Measurements from ENCODE around the gene ANKS1B. TPM values are rescaled to one million over a fixed set of nuclear protein-coding genes. Genes with fewer than 3 reads are reported as not detected.

ANKS1B gene
- total RNA-seq, 4 donors from 2014 or later = 1.5 to 5.5 (median 4.4) TPM

GRCh38 chr12:98983647-98984046 is 1001.1 kb downstream of the ANKS1B start:
- H3K4me3 ChIP-seq (ENCODE audit: low read depth, poor library complexity, severe bottlenecking) = no peak overlapping the region

GRCh38 chr12:98980508-98980907 is 1004.2 kb downstream of the ANKS1B start:
- intact Hi-C loops (cut with DNase I; ENCODE audit: low total_unique reads) = no loop called here

More at GRCh38 chr12:98983647-98984046, 1001.1 kb downstream of the ANKS1B start:
- intact Hi-C loops (cut with DNase I; ENCODE audit: low total_unique reads) = no loop called here
- no peak for TF ChIP-seq POLR2A (IDR thresholded peaks at IDR 0.05)
- no peak for TF ChIP-seq CTCF (IDR thresholded peaks at IDR 0.05)
- WGBS, 2 donors = 39 to 76% methylated on average over 1 of the region's 1 CpG
- DNase-seq (ENCODE audit: low spot score in 2 of 2) = no peak

GRCh38 chr12:98977186-98977585 is 1007.5 kb downstream of the ANKS1B start:
- DNase-seq (ENCODE audit: low spot score in 2 of 2) = no peak
- H3K4me3 ChIP-seq (ENCODE audit: low read depth, poor library complexity, severe bottlenecking) = no peak overlapping the region
- intact Hi-C loops (cut with DNase I; ENCODE audit: low total_unique reads) = no loop called here
- TF ChIP-seq CTCF (IDR thresholded peaks at IDR 0.05) (no peak), POLR2A (IDR thresholded peaks at IDR 0.05) (no peak)
- WGBS, 2 donors = 71 to 74% methylated on average over 2 of the region's 2 CpGs

More at GRCh38 chr12:98980508-98980907, 1004.2 kb downstream of the ANKS1B start:
- DNase-seq (ENCODE audit: low spot score in 2 of 2) = no peak
- TF ChIP-seq POLR2A (IDR thresholded peaks at IDR 0.05) (no peak), CTCF (IDR thresholded peaks at IDR 0.05) (no peak)
- no peak overlapping the region for H3K4me3 ChIP-seq (ENCODE audit: low read depth, poor library complexity, severe bottlenecking)

GRCh38 chr12:98974767-98975381 is 1009.9 kb downstream of the ANKS1B start:
- no peak for DNase-seq (ENCODE audit: low spot score in 2 of 2)
- no peak overlapping the region for H3K4me3 ChIP-seq (ENCODE audit: low read depth, poor library complexity, severe bottlenecking)
- no peak for TF ChIP-seq POLR2A (IDR thresholded peaks at IDR 0.05)
- TF ChIP-seq CTCF (IDR thresholded peaks at IDR 0.05) = no peak
- intact Hi-C loops (cut with DNase I; ENCODE audit: low total_unique reads) = no loop called here

- intact Hi-C loops (cut with DNase I; ENCODE audit: low total_unique reads) = no loop called here
- TF ChIP-seq CTCF (IDR thresholded peaks at IDR 0.05) = no peak
- no peak for TF ChIP-seq POLR2A (IDR thresholded peaks at IDR 0.05)
- 66 to 69% methylated on average over 2 of the region's 2 CpGs for WGBS, 2 donors
These were observed 1011.3 kb downstream of the ANKS1B start for GRCh38 chr12:98973395-98973794.

GRCh38 chr12:98970950-98971349 is 1013.8 kb downstream of the ANKS1B start:
- no peak for DNase-seq (ENCODE audit: low spot score in 2 of 2)
- intact Hi-C loops (cut with DNase I; ENCODE audit: low total_unique reads) = no loop called here

More at GRCh38 chr12:98973395-98973794, 1011.3 kb downstream of the ANKS1B start:
- DNase-seq (ENCODE audit: low spot score in 2 of 2) = no peak
- H3K4me3 ChIP-seq (ENCODE audit: low read depth, poor library complexity, severe bottlenecking) = no peak overlapping the region

More at GRCh38 chr12:98970950-98971349, 1013.8 kb downstream of the ANKS1B start:
- TF ChIP-seq CTCF (IDR thresholded peaks at IDR 0.05) (no peak), POLR2A (IDR thresholded peaks at IDR 0.05) (no peak)
- H3K4me3 ChIP-seq (ENCODE audit: low read depth, poor library complexity, severe bottlenecking) = no peak overlapping the region
